SU-DHL-6 (cell line): ENCODE data around the gene ITGB1.

ENCODE experiments used
- H2AFZ ChIP-seq: fragments of 200-600 bp; sonication (generic); 2 replicates; pipeline ENCODE4 v1.6.1; 2014; ENCODE audit warnings: low read depth, mild to moderate bottlenecking, moderate library complexity, mixed read lengths, antibody characterized with exemption, low read length; ENCODE audit not compliant: severe bottlenecking
- H3F3A ChIP-seq: fragments of 200-600 bp; shearing (Covaris generic); 2 replicates; pipeline ENCODE4 v1.6.0; 2016; ENCODE audit warnings: antibody characterized with exemption, mild to moderate bottlenecking; ENCODE audit not compliant: insufficient read depth
- H3K27ac ChIP-seq: fragments of 200-600 bp; sonication (generic); 2 replicates; pipeline ENCODE4 v1.5.1; 2016; ENCODE audit warnings: low read depth, mild to moderate bottlenecking, low read length, moderate library complexity, mixed read lengths
- H3K27me3 ChIP-seq: fragments of 200-600 bp; sonication (generic), shearing (Covaris generic); 2 replicates; pipeline ENCODE4 v1.6.0; 2014; ENCODE audit warnings: mild to moderate bottlenecking, low read length
- H3K36me3 ChIP-seq: fragments of 200-600 bp; sonication (generic); 2 replicates; pipeline ENCODE4 v1.6.1; 2014; ENCODE audit warnings: mild to moderate bottlenecking, low read length, mixed read lengths
- H3K4me2 ChIP-seq: fragments of 300-600, 200-600 bp; shearing (Covaris generic), sonication (generic); 2 replicates; pipeline ENCODE4 v1.6.0; 2014; ENCODE audit warnings: low read length, low read depth, mild to moderate bottlenecking; ENCODE audit not compliant: poor library complexity, severe bottlenecking
- H3K4me3 ChIP-seq: fragments of 200-600 bp; sonication (generic); 2 replicates; pipeline ENCODE4 v1.5.1; 2014; ENCODE audit warnings: antibody characterized with exemption, low read length, mild to moderate bottlenecking, mixed read lengths; ENCODE audit not compliant: insufficient read depth, poor library complexity, severe bottlenecking
- H3K79me2 ChIP-seq: fragments of 200-600 bp; sonication (generic); 2 replicates; pipeline ENCODE4 v1.6.1; 2014; ENCODE audit warnings: mild to moderate bottlenecking, low read length, moderate library complexity; ENCODE audit not compliant: insufficient read depth
- H3K9ac ChIP-seq: fragments of 200-600 bp; sonication (generic); 2 replicates; pipeline ENCODE4 v1.7.0; 2014; ENCODE audit warnings: mild to moderate bottlenecking, low read length
- H3K9me2 ChIP-seq: fragments of 200-600 bp; sonication (generic); replicated peaks from 2 replicates; pipeline ENCODE4 v1.6.1; 2014; ENCODE audit warnings: low read length; ENCODE audit not compliant: insufficient read depth
- H3K9me3 ChIP-seq: fragments of 200-600 bp; sonication (generic); 2 replicates; pipeline ENCODE4 v1.6.1; 2014; ENCODE audit warnings: low read length, mixed read lengths; ENCODE audit not compliant: insufficient read depth
- H4K20me1 ChIP-seq: fragments of 200-600 bp; sonication (generic); 2 replicates; pipeline ENCODE4 v1.6.1; 2014; ENCODE audit warnings: low read depth, mild to moderate bottlenecking, antibody characterized with exemption, low read length, moderate library complexity, mixed read lengths
- CTCF ChIP-seq: fragments of 200-600 bp; sonication (generic); IDR thresholded peaks from one replicate; pipeline ENCODE4 v1.5.1; 2017; ENCODE audit warnings: antibody characterized with exemption, mild to moderate bottlenecking, low read length, moderate library complexity; ENCODE audit not compliant: insufficient read depth, poor library complexity, severe bottlenecking
- EZH2phosphoT487 ChIP-seq: fragments of 200-600 bp; sonication (generic), shearing (Covaris generic); conservative IDR thresholded peaks from 2 replicates; pipeline ENCODE4 v1.6.1; 2018; ENCODE audit warnings: mild to moderate bottlenecking, antibody characterized with exemption, low read length, moderate library complexity, mixed read lengths

Gene ITGB1

GRCh38 chr10:32938554-32939061, 19.4 kb downstream of the ITGB1 start:
- H3K36me3 ChIP-seq = no peaks in the 10 kb centered on the region
- no peak overlapping the region for H3K4me2 ChIP-seq
- H3K79me2 ChIP-seq = peaks cover 4% of the 10 kb centered on the region; the same call in 1 of the 2 replicates
- H4K20me1 ChIP-seq = no peaks in the 10 kb centered on the region
- H3K9ac ChIP-seq = no peak overlapping the region
- TF ChIP-seq EZH2phosphoT487 (no peak), CTCF (no peak)
- H3K27ac ChIP-seq = no peak overlapping the region
- H3K4me3 ChIP-seq = no peak overlapping the region
- no peaks in the 10 kb centered on the region for H3K9me3 ChIP-seq
- no peaks in the 10 kb centered on the region for H3K9me2 ChIP-seq
- no peaks in the 10 kb centered on the region for H3F3A ChIP-seq
- no peak overlapping the region for H2AFZ ChIP-seq
- H3K27me3 ChIP-seq = no peaks in the 10 kb centered on the region

- no peaks in the 10 kb centered on the region for H3K9me3 ChIP-seq
- no peaks in the 10 kb centered on the region for H3K36me3 ChIP-seq
- H3K27me3 ChIP-seq = no peaks in the 10 kb centered on the region
- no peak overlapping the region for H3K27ac ChIP-seq
- no peak overlapping the region for H3K9ac ChIP-seq
- H3K4me3 ChIP-seq = no peak overlapping the region
- no peak overlapping the region for H2AFZ ChIP-seq
- H4K20me1 ChIP-seq = no peaks in the 10 kb centered on the region
- no peaks in the 10 kb centered on the region for H3K9me2 ChIP-seq
- H3K79me2 ChIP-seq = peaks cover 4% of the 10 kb centered on the region; the same call in 1 of the 2 replicates
- H3F3A ChIP-seq = no peaks in the 10 kb centered on the region
- TF ChIP-seq CTCF = no peak
- no peak for TF ChIP-seq EZH2phosphoT487
- H3K4me2 ChIP-seq = no peak overlapping the region
These were observed 20.1 kb downstream of the ITGB1 start for GRCh38 chr10:32937911-32938424.

- Histone ChIP-seq H4K20me1 (no peaks in the 10 kb centered on the region), H3K36me3 (no peaks in the 10 kb centered on the region), H3K9ac (no peak overlapping the region), H3K9me2 (no peaks in the 10 kb centered on the region), H3K27me3 (no peaks in the 10 kb centered on the region), H3K79me2 (no peaks in the 10 kb centered on the region), H3F3A (no peaks in the 10 kb centered on the region), H3K27ac (no peak overlapping the region), H3K4me2 (no peak overlapping the region), H2AFZ (no peak overlapping the region), H3K4me3 (no peak overlapping the region), H3K9me3 (no peaks in the 10 kb centered on the region)
- TF ChIP-seq EZH2phosphoT487 (no peak), CTCF (no peak)
These were observed 25.8 kb downstream of the ITGB1 start for GRCh38 chr10:32932225-32932729.
